NB4 (cell line): Measurements from ENCODE around the gene SMPX.

Experiments
- CTCF ChIP-seq: IDR thresholded peaks from one replicate; pipeline ENCODE4 v1.5.1; 2012; ENCODE audit warnings: low read depth, low read length
- POLR2A ChIP-seq: IDR thresholded peaks from 2 replicates; pipeline ENCODE4 v1.6.1; 2011; ENCODE audit warnings: mild to moderate bottlenecking; ENCODE audit not compliant: insufficient read length; ENCODE audit errors: extremely low read depth

- TF ChIP-seq POLR2A (no peak), CTCF (no peak)
Observed at GRCh38 chrX:21730026-21730425, 27.9 kb downstream of the SMPX start.
